GM12878 (cell line): Measurements from ENCODE around the gene THAP9.

Experiments used
- ATF7 ChIP-seq: fragments of 450-650 bp; IDR thresholded peaks from 2 replicates; pipeline ENCODE4 v1.6.1; 2016; ENCODE audit warnings: low read depth, mild to moderate bottlenecking
- CBFB ChIP-seq: IDR thresholded peaks from 2 replicates; pipeline ENCODE4 v1.6.1; 2016; ENCODE audit warnings: antibody characterized with exemption, low read depth
- CHD2 ChIP-seq: IDR thresholded peaks from 2 replicates; pipeline ENCODE4 v1.6.1; 2011; ENCODE audit warnings: low read depth, low read length, improper control_type of control experiment, borderline replicate concordance
- JUND ChIP-seq: IDR thresholded peaks from 2 replicates; pipeline ENCODE4 v1.6.1; 2012; ENCODE audit warnings: low read depth, mild to moderate bottlenecking, low read length, improper control_type of control experiment, moderate library complexity
- NFYB ChIP-seq: IDR thresholded peaks from 2 replicates; pipeline ENCODE4 v1.6.1; 2011; ENCODE audit warnings: low read depth, mild to moderate bottlenecking, low read length, improper control_type of control experiment, moderate library complexity; ENCODE audit not compliant: insufficient read depth
- POLR2A ChIP-seq: IDR thresholded peaks from 2 replicates; pipeline ENCODE4 v1.6.1; 2011; ENCODE audit warnings: low read depth, mild to moderate bottlenecking, low read length
- POLR2AphosphoS2 ChIP-seq: IDR thresholded peaks from 2 replicates; pipeline ENCODE4 v1.6.1; 2011; ENCODE audit warnings: low read depth, mild to moderate bottlenecking, low read length, improper control_type of control experiment, moderate library complexity
- TF ChIP-seq, protein P1 (sequence below), 3 experiments: IDR thresholded peaks in 2 of 3; conservative IDR thresholded peaks in 1 of 3; 2 replicates each; pipeline ENCODE4 v1.5.1; 2011; ENCODE audit warnings: low read depth in 3 of 3, low read length in 3 of 3, mild to moderate bottlenecking in 3 of 3, control low read depth in 2 of 3, moderate library complexity in 2 of 3, inconsistent platforms in 1 of 3, mixed read lengths in 1 of 3; ENCODE audit not compliant: control insufficient read depth in 2 of 3, insufficient read depth in 1 of 3; ENCODE audit errors: extremely low read depth in 1 of 3
- TF ChIP-seq, protein P2 (sequence below): IDR thresholded peaks from 2 replicates; pipeline ENCODE4 v1.6.1; 2012; ENCODE audit warnings: low read depth, low read length, improper control_type of control experiment

DNA sequence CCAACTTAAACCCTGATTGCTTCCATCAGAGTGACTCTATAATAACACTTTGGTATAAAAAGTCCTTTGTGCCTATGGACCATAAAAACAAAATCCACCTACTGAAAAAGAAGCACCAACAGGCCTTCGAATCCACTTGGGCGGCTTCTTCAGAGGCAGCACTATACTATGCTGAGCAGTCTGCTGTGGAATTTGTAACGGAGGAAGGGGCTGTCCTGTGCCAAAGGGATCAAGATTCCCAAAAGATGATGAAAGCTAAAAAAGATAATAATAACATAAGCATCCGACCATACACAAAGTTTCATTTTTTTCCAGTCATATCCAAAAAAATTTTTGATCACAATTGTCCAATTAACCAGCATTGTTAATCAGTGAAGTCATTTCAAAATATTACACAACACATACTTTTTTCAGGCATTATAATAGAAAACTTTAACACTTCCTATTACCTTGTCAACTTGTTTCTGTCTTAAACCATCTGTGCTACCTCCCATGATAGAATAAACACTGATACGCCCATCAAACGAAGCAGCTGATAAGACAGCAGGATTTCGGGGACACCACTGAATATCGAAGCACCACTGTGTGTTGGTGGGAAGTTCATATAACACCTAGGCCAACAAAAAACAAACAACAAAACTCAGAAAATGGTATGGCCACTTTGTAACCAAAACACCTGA, 33.7 kb upstream of the THAP9 start:
- TF ChIP-seq POLR2AphosphoS2 (no peak), NFYB (no peak), POLR2A (no peak), ATF7 (no peak), JUND (no peak), CHD2 (no peak), CBFB (no peak)
- TF ChIP-seq, protein P1, sequence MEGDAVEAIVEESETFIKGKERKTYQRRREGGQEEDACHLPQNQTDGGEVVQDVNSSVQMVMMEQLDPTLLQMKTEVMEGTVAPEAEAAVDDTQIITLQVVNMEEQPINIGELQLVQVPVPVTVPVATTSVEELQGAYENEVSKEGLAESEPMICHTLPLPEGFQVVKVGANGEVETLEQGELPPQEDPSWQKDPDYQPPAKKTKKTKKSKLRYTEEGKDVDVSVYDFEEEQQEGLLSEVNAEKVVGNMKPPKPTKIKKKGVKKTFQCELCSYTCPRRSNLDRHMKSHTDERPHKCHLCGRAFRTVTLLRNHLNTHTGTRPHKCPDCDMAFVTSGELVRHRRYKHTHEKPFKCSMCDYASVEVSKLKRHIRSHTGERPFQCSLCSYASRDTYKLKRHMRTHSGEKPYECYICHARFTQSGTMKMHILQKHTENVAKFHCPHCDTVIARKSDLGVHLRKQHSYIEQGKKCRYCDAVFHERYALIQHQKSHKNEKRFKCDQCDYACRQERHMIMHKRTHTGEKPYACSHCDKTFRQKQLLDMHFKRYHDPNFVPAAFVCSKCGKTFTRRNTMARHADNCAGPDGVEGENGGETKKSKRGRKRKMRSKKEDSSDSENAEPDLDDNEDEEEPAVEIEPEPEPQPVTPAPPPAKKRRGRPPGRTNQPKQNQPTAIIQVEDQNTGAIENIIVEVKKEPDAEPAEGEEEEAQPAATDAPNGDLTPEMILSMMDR (IDR thresholded peaks at IDR 0.05 in 2 of 3, conservative IDR thresholded peaks at IDR 0.05 in 1 of 3; ENCODE audit: control insufficient read depth in 2 of 3, extremely low read depth in 1 of 3, insufficient read depth in 1 of 3, low read depth in 3 of 3, low read length in 3 of 3), result no peak
- TF ChIP-seq, protein P2, sequence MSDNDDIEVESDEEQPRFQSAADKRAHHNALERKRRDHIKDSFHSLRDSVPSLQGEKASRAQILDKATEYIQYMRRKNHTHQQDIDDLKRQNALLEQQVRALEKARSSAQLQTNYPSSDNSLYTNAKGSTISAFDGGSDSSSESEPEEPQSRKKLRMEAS, result no peak
